Mesendoderm (in vitro differentiated cells): Measurements from ENCODE around the gene SLC10A2.
"Not testable (repeated sequence)": the region's sequence is repeated elsewhere in the genome, so short reads cannot be mapped to it uniquely, and the experiment has no call there.

Experiments
- DNase-seq: peaks from one replicate; pipeline ENCODE4 v3.0.0; 2013
- H2AK5ac ChIP-seq: 2 replicates; pipeline ENCODE4 v1.6.1; 2013; ENCODE audit warnings: low read length, inconsistent platforms
- H2BK120ac ChIP-seq: 2 replicates; pipeline ENCODE4 v1.6.1; 2013; ENCODE audit warnings: low read depth, mild to moderate bottlenecking, low read length, moderate library complexity, mixed read lengths
- H2BK15ac ChIP-seq: replicated peaks from 2 replicates; pipeline ENCODE4 v1.6.1; 2013; ENCODE audit warnings: low read depth, mild to moderate bottlenecking, moderate library complexity
- H2BK5ac ChIP-seq: 2 replicates; pipeline ENCODE4 v1.6.1; 2013; ENCODE audit warnings: low read length, inconsistent platforms
- H3K18ac ChIP-seq: 2 replicates; pipeline ENCODE4 v1.6.1; 2013; ENCODE audit warnings: mild to moderate bottlenecking, low read length, mixed read lengths
- H3K23ac ChIP-seq: one replicate; pipeline ENCODE4 v1.6.1; 2013; ENCODE audit warnings: low read length
- H3K27ac ChIP-seq: 2 replicates; pipeline ENCODE4 v1.5.1; 2013; ENCODE audit warnings: low read depth, mild to moderate bottlenecking, inconsistent platforms, low read length, moderate library complexity
- H3K27me3 ChIP-seq: 2 replicates; pipeline ENCODE4 v1.6.1; 2013; ENCODE audit warnings: low read length, control low read depth, mild to moderate bottlenecking, inconsistent platforms; ENCODE audit not compliant: insufficient read depth, poor library complexity
- H3K36me3 ChIP-seq: 2 replicates; pipeline ENCODE4 v1.6.1; 2013; ENCODE audit warnings: low read length, inconsistent platforms; ENCODE audit not compliant: control insufficient read depth, insufficient read depth
- H3K4ac ChIP-seq: one replicate; pipeline ENCODE4 v1.6.1; 2013; ENCODE audit warnings: low read depth, mild to moderate bottlenecking, low read length, moderate library complexity
- H3K4me1 ChIP-seq: 2 replicates; pipeline ENCODE4 v1.6.1; 2013; ENCODE audit warnings: low read depth, low read length, inconsistent platforms; ENCODE audit not compliant: control insufficient read depth
- H3K4me2 ChIP-seq: 2 replicates; pipeline ENCODE4 v1.6.1; 2013; ENCODE audit warnings: low read length
- H3K4me3 ChIP-seq: 2 replicates; pipeline ENCODE4 v1.5.1; 2013; ENCODE audit warnings: mild to moderate bottlenecking, low read length
- H3K56ac ChIP-seq: one replicate; pipeline ENCODE4 v1.6.1; 2013; ENCODE audit warnings: low read length
- H3K79me1 ChIP-seq: 2 replicates; pipeline ENCODE4 v1.6.1; 2013; ENCODE audit warnings: low read length, inconsistent platforms
- H3K79me2 ChIP-seq: 2 replicates; pipeline ENCODE4 v1.6.1; 2013; ENCODE audit warnings: mild to moderate bottlenecking, low read length; ENCODE audit not compliant: control insufficient read depth, insufficient read depth
- H3K9ac ChIP-seq: 2 replicates; pipeline ENCODE4 v1.6.1; 2013; ENCODE audit warnings: low read length, inconsistent platforms
- H4K5ac ChIP-seq: one replicate; pipeline ENCODE4 v1.6.1; 2013; ENCODE audit warnings: low read length
- H4K8ac ChIP-seq: one replicate; pipeline ENCODE4 v1.6.1; 2013; ENCODE audit warnings: low read depth, mild to moderate bottlenecking, control low read depth, low read length, moderate library complexity
- WGBS: extraction: QIAGEN DNeasy Blood & Tissue Kit; methylation state at CpG from one replicate; pipeline ENCODE4 v1.1.7; 2013; ENCODE audit warnings: low lambda C conversion rate, missing lambda C conversion rate; ENCODE audit not compliant: insufficient coverage; ENCODE audit errors: extremely low coverage; 5-methylcytosine and 5-hydroxymethylcytosine counted together

SLC10A2 gene

GRCh38 chr13:103101500-103101899 is 35.3 kb upstream of the SLC10A2 start:
- Histone ChIP-seq H2BK120ac (no peak overlapping the region), H3K79me2 (no peaks in the 10 kb centered on the region), H3K27me3 (no peaks in the 10 kb centered on the region), H2BK5ac (no peak overlapping the region), H4K8ac (no peak overlapping the region), H3K4ac (no peak overlapping the region), H3K79me1 (no peaks in the 10 kb centered on the region), H3K4me3 (no peak overlapping the region), H2BK15ac (no peak overlapping the region), H3K4me2 (no peak overlapping the region), H2AK5ac (no peak overlapping the region), H3K4me1 (no peaks in the 10 kb centered on the region), H4K5ac (no peak overlapping the region), H3K18ac (no peak overlapping the region), H3K27ac (no peak overlapping the region), H3K56ac (no peak overlapping the region), H3K9ac (no peak overlapping the region), H3K36me3 (no peaks in the 10 kb centered on the region), H3K23ac (no peak overlapping the region)
- no CpG with 5 or more reads among the region's 2 CpGs for WGBS
- peak; percentile 19 for DNase-seq

GRCh38 chr13:103100830-103101229 is 34.6 kb upstream of the SLC10A2 start:
- H2BK15ac ChIP-seq, result no peak overlapping the region
- no peak overlapping the region for H4K5ac ChIP-seq
- H2BK5ac ChIP-seq, result no peak overlapping the region
- H3K27me3 ChIP-seq, result no peaks in the 10 kb centered on the region
- H3K79me1 ChIP-seq, result no peaks in the 10 kb centered on the region
- H4K8ac ChIP-seq, result no peak overlapping the region
- no peak overlapping the region for H3K4me2 ChIP-seq
- H2AK5ac ChIP-seq, result no peak overlapping the region
- H3K79me2 ChIP-seq, result no peaks in the 10 kb centered on the region
- no peaks in the 10 kb centered on the region for H3K36me3 ChIP-seq
- peak; percentile 24 for DNase-seq
- no peak overlapping the region for H3K23ac ChIP-seq
- H3K9ac ChIP-seq, result no peak overlapping the region
- H3K56ac ChIP-seq, result no peak overlapping the region
- H2BK120ac ChIP-seq, result no peak overlapping the region
- no peak overlapping the region for H3K4me3 ChIP-seq
- no peak overlapping the region for H3K4ac ChIP-seq
- H3K27ac ChIP-seq, result no peak overlapping the region
- no peaks in the 10 kb centered on the region for H3K4me1 ChIP-seq
- no peak overlapping the region for H3K18ac ChIP-seq

DNA sequence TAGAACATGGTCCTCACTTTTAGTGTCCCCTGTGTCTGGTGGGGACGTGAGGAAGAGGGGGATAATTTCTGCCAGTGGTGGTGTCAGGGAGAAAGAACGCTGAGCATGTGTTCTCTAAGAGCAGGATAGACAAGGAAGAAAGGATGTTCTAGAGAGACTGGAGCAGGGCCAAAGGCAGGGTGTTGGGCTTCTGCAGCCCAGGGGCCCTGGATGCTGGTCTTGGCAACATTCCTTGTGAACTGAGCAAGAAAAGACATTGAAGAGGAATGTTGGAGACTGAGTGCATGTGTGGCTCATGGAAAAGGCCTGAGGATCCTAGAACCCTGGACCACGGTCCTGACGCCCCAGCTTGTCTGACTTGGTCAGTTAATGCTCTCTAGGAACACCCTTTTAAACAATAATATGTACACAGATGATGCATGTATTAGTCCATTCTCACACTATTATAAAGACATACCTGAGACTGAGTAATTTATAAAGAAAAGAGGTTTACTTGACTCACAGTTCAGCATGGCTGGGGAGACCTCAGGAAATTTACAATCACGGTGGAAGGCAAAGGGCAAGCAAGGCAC is 33.6 kb upstream of the SLC10A2 start:
- Histone ChIP-seq H4K5ac (no peak overlapping the region), H2BK15ac (no peak overlapping the region), H2BK120ac (no peak overlapping the region), H3K18ac (no peak overlapping the region), H3K56ac (no peak overlapping the region), H3K79me2 (no peaks in the 10 kb centered on the region), H2AK5ac (no peak overlapping the region), H3K4me2 (no peak overlapping the region), H3K9ac (no peak overlapping the region), H3K23ac (no peak overlapping the region), H3K4me3 (no peak overlapping the region), H2BK5ac (no peak overlapping the region), H3K4me1 (no peaks in the 10 kb centered on the region), H3K36me3 (no peaks in the 10 kb centered on the region), H3K4ac (no peak overlapping the region), H4K8ac (no peak overlapping the region), H3K27ac (no peak overlapping the region), H3K27me3 (no peaks in the 10 kb centered on the region), H3K79me1 (no peaks in the 10 kb centered on the region)
- no peak for DNase-seq
- no CpG with 5 or more reads among the region's 5 CpGs for WGBS

DNA sequence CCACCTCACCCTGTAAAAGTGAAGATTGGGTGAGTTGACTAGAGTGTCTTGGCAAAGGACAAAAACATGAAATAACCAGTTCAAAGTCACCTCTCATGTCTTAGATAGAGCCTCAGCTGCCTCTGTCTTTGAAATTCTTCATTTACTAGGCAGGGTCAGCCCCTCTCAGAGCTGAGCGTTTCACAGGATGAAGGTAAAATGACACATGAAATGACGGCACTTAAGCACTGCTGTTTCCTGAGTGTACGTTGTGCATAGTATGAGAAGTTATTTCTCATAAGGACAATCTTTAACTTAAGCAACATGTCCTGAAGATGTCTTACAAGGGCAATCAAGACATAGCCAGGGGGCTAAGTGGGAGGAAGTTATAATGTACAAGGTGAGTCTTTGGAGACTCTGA is 32.3 kb upstream of the SLC10A2 start:
- Histone ChIP-seq H3K79me1 (no peaks in the 10 kb centered on the region), H3K4me1 (no peaks in the 10 kb centered on the region), H3K27ac (no peak overlapping the region), H2BK120ac (no peak overlapping the region), H3K18ac (no peak overlapping the region), H3K4ac (no peak overlapping the region), H4K8ac (no peak overlapping the region), H2BK15ac (no peak overlapping the region), H4K5ac (no peak overlapping the region), H3K79me2 (no peaks in the 10 kb centered on the region), H2BK5ac (no peak overlapping the region), H3K4me3 (no peak overlapping the region), H2AK5ac (no peak overlapping the region), H3K27me3 (no peaks in the 10 kb centered on the region), H3K36me3 (no peaks in the 10 kb centered on the region), H3K4me2 (no peak overlapping the region), H3K23ac (no peak overlapping the region), H3K56ac (no peak overlapping the region), H3K9ac (no peak overlapping the region)
- DNase-seq, result no peak
- WGBS, result no CpG with 5 or more reads among the region's 3 CpGs

GRCh38 chr13:103097366-103097928 is 31.2 kb upstream of the SLC10A2 start:
- H4K8ac ChIP-seq, result no peak overlapping the region
- no peaks in the 10 kb centered on the region for H3K79me1 ChIP-seq
- DNase-seq, result no peak
- no peak overlapping the region for H2BK15ac ChIP-seq
- H2AK5ac ChIP-seq, result no peak overlapping the region
- no peak overlapping the region for H2BK120ac ChIP-seq
- no peaks in the 10 kb centered on the region for H3K79me2 ChIP-seq
- no peak overlapping the region for H3K9ac ChIP-seq
- no peak overlapping the region for H2BK5ac ChIP-seq
- H3K18ac ChIP-seq, result no peak overlapping the region
- H3K36me3 ChIP-seq, result no peaks in the 10 kb centered on the region
- no CpG with 5 or more reads among the region's 7 CpGs for WGBS
- no peak overlapping the region for H3K4me3 ChIP-seq
- no peak overlapping the region for H3K4me2 ChIP-seq
- H3K27me3 ChIP-seq, result no peaks in the 10 kb centered on the region
- no peaks in the 10 kb centered on the region for H3K4me1 ChIP-seq
- H3K56ac ChIP-seq, result no peak overlapping the region
- H3K23ac ChIP-seq, result no peak overlapping the region
- H3K4ac ChIP-seq, result no peak overlapping the region
- no peak overlapping the region for H3K27ac ChIP-seq
- no peak overlapping the region for H4K5ac ChIP-seq

DNA sequence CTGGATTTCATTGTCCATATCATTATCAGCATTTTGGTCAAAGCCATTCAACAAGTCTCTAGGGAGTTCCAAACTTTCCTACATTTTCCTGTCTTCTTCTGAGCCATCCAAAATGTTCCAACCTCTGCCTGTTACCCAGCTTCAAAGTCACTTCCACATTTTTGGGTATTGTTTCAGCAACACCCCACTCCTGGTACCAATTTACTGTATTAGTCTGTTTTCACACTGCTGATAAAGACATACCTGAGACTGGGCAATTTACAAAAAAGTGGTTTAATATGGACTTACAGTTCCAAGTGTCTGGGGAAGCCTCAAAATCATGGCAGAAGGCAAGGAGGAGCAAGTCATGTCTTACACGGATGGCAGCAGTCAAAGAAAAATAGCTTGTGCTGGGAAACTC is 27.4 kb upstream of the SLC10A2 start:
- H3K4me1 ChIP-seq, H3K56ac ChIP-seq, H3K23ac ChIP-seq, H2BK15ac ChIP-seq, H4K8ac ChIP-seq, H3K79me2 ChIP-seq, H3K18ac ChIP-seq, H3K27ac ChIP-seq, H3K4me2 ChIP-seq, H3K9ac ChIP-seq, H3K36me3 ChIP-seq, H2BK5ac ChIP-seq, H3K27me3 ChIP-seq, H2BK120ac ChIP-seq, H3K4ac ChIP-seq, DNase-seq, H3K79me1 ChIP-seq, H2AK5ac ChIP-seq, H4K5ac ChIP-seq, H3K4me3 ChIP-seq: not testable (repeated sequence)
- no CpG with 5 or more reads among the region's 1 CpG for WGBS
